OCI-LY1 (cell line): ENCODE data around the gene KDM4B.

Source experiments
- H2AFZ ChIP-seq: fragments of 200-600 bp; sonication (generic), shearing (Covaris generic); 2 replicates; pipeline ENCODE4 v1.6.0; 2014; ENCODE audit warnings: antibody characterized with exemption, mild to moderate bottlenecking, low read length
- H3F3A ChIP-seq: fragments of 200-600 bp; sonication (generic), shearing (Covaris generic); 2 replicates; pipeline ENCODE4 v1.6.0; 2014; ENCODE audit warnings: mild to moderate bottlenecking, antibody characterized with exemption, low read length, moderate library complexity; ENCODE audit not compliant: insufficient read depth
- H3K27ac ChIP-seq: fragments of 200-600 bp; sonication (generic); 2 replicates; pipeline ENCODE4 v1.5.1; 2014; ENCODE audit warnings: low read length, mixed run types, mild to moderate bottlenecking, low read depth; ENCODE audit not compliant: poor library complexity, severe bottlenecking
- H3K27me3 ChIP-seq: fragments of 200-600 bp; sonication (generic); 2 replicates; pipeline ENCODE4 v1.6.0; 2014; ENCODE audit warnings: antibody characterized with exemption, mild to moderate bottlenecking, low read length, moderate library complexity; ENCODE audit not compliant: insufficient read depth
- H3K36me3 ChIP-seq: fragments of 200-600 bp; sonication (generic); 2 replicates; pipeline ENCODE4 v1.6.1; 2014; ENCODE audit warnings: mild to moderate bottlenecking, antibody characterized with exemption, low read length, moderate library complexity, mixed read lengths; ENCODE audit not compliant: insufficient read depth
- H3K4me1 ChIP-seq: fragments of 200-600 bp; sonication (generic); 2 replicates; pipeline ENCODE4 v1.5.1; 2014; ENCODE audit warnings: mild to moderate bottlenecking, low read length, moderate library complexity; ENCODE audit not compliant: insufficient read depth, severe bottlenecking
- H3K4me2 ChIP-seq: fragments of 200-600 bp; sonication (generic), shearing (Covaris generic); 2 replicates; pipeline ENCODE4 v1.6.1; 2014; ENCODE audit warnings: low read length
- H3K4me3 ChIP-seq: fragments of 200-600 bp; sonication (generic); 2 replicates; pipeline ENCODE4 v1.5.1; 2014; ENCODE audit warnings: low read length, low read depth, mild to moderate bottlenecking, mixed read lengths; ENCODE audit not compliant: poor library complexity, severe bottlenecking
- H3K79me2 ChIP-seq: fragments of 200-600 bp; shearing (Covaris generic); 2 replicates; pipeline ENCODE4 v1.6.1; 2016; ENCODE audit warnings: mixed run types, low read length, mixed read lengths; ENCODE audit not compliant: insufficient read depth
- H3K9ac ChIP-seq: fragments of 200-600 bp; sonication (generic), shearing (Covaris generic); 2 replicates; pipeline ENCODE4 v1.6.1; 2014; ENCODE audit warnings: mild to moderate bottlenecking, low read length, mixed read lengths
- H3K9me2 ChIP-seq: fragments of 200-600 bp; sonication (generic), shearing (Covaris generic); 2 replicates; pipeline ENCODE4 v1.6.1; 2014; ENCODE audit warnings: low read depth, mild to moderate bottlenecking, low read length, mixed read lengths
- H3K9me3 ChIP-seq: fragments of 200-600 bp; shearing (Covaris generic); 2 replicates; pipeline ENCODE4 v1.6.1; 2014; ENCODE audit warnings: low read length, mixed read lengths
- H4K20me1 ChIP-seq: fragments of 200-600 bp; sonication (generic), shearing (Covaris generic); 2 replicates; pipeline ENCODE4 v1.6.0; 2016; ENCODE audit warnings: mild to moderate bottlenecking, low read length; ENCODE audit not compliant: insufficient read depth
- EZH2 ChIP-seq: fragments of 200-600 bp; sonication (generic), shearing (Covaris generic); IDR thresholded peaks from 2 replicates; pipeline ENCODE4 v1.8.0; 2017; ENCODE audit warnings: borderline replicate concordance, mixed run types, mild to moderate bottlenecking, antibody characterized with exemption, low read length, moderate library complexity, mixed read lengths
- TF ChIP-seq, protein P1 (sequence below): fragments of 200-600 bp; sonication (generic), shearing (Covaris generic); IDR thresholded peaks from 2 replicates; pipeline ENCODE4 v1.5.1; 2017; ENCODE audit warnings: mild to moderate bottlenecking, antibody characterized with exemption, low read length, moderate library complexity, mixed read lengths

The KDM4B gene

DNA sequence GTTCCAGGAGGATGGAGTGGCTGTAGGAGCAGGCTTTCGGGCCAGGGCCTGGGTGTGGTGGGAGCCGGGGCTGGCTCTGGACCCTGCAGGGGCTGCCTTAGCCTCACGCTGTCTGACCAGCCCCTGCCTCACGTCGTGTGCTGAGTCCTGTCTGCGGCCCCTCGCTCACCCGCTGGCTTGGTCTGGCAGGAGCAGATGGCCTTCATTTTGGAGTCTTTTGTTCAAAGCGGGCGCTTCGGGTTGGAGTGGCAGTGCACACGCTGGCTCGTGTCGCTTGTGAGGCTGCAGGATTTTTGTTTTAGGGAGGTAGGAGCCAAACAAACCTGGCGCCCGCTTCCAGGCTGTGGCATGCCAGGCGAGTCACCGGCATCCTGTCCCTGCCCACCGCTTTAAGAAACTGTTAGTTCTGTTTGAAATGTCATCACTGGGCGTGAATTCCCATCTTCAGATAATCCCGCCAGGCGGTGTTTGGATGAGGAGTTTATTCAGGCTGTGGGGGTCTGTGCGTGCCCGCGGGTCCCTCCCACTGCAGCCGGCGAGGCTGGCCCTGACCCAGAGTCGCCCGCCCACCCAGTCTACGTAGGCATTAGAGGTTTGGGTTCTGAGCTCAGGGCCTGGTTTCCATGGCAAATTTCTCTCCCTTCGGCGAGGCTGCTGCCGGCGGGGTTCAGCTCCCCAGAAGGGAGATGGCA, 89.8 kb downstream of the KDM4B start:
- Histone ChIP-seq H3K4me3 (no peak overlapping the region), H3K36me3 (peaks cover 33% of the 10 kb centered on the region), H3K27me3 (no peaks in the 10 kb centered on the region), H4K20me1 (no peaks in the 10 kb centered on the region), H3K9me3 (no peaks in the 10 kb centered on the region), H3K79me2 (no peaks in the 10 kb centered on the region), H3K27ac (no peak overlapping the region), H2AFZ (no peak overlapping the region), H3K4me2 (no peak overlapping the region), H3K9me2 (no peaks in the 10 kb centered on the region), H3K4me1 (no peaks in the 10 kb centered on the region), H3F3A (no peaks in the 10 kb centered on the region), H3K9ac (no peak overlapping the region)
- no peak for TF ChIP-seq EZH2
- TF ChIP-seq, protein P1, sequence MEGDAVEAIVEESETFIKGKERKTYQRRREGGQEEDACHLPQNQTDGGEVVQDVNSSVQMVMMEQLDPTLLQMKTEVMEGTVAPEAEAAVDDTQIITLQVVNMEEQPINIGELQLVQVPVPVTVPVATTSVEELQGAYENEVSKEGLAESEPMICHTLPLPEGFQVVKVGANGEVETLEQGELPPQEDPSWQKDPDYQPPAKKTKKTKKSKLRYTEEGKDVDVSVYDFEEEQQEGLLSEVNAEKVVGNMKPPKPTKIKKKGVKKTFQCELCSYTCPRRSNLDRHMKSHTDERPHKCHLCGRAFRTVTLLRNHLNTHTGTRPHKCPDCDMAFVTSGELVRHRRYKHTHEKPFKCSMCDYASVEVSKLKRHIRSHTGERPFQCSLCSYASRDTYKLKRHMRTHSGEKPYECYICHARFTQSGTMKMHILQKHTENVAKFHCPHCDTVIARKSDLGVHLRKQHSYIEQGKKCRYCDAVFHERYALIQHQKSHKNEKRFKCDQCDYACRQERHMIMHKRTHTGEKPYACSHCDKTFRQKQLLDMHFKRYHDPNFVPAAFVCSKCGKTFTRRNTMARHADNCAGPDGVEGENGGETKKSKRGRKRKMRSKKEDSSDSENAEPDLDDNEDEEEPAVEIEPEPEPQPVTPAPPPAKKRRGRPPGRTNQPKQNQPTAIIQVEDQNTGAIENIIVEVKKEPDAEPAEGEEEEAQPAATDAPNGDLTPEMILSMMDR, result no peak

- Histone ChIP-seq H3K9me2 (no peaks in the 10 kb centered on the region), H3K4me1 (no peaks in the 10 kb centered on the region), H2AFZ (no peak overlapping the region), H3K4me2 (no peak overlapping the region), H4K20me1 (no peaks in the 10 kb centered on the region), H3K79me2 (no peaks in the 10 kb centered on the region), H3K27me3 (no peaks in the 10 kb centered on the region), H3K9me3 (no peaks in the 10 kb centered on the region), H3K36me3 (peaks cover 35% of the 10 kb centered on the region), H3K27ac (no peak overlapping the region), H3F3A (no peaks in the 10 kb centered on the region), H3K4me3 (no peak overlapping the region), H3K9ac (no peak overlapping the region)
- no peak for TF ChIP-seq EZH2
- TF ChIP-seq, protein P1, result no peak
Measured at GRCh38 chr19:5059213-5059574, 90.3 kb downstream of the KDM4B start.

DNA sequence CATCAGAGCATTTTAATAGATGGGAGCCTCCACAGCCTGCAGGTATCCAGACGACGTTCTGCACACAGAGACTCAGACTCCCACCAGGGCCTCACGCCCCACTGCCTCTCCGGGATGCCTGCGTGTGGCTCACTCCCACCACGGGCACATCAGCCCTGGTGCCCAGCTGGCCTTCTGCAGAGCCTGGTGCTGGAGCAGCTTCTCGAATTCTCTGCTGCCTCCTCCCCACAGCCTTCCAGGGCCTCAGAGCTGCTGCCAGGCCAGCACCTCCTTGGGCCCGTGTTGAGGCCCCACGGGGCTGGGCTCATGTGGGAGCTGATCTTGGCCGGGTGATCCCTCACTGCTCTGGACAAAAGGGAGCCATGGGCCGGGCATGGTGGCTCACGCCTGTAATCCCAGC, 90.9 kb downstream of the KDM4B start:
- no peaks in the 10 kb centered on the region for H4K20me1 ChIP-seq
- H3K9ac ChIP-seq, result no peak overlapping the region
- no peaks in the 10 kb centered on the region for H3K4me1 ChIP-seq
- no peaks in the 10 kb centered on the region for H3F3A ChIP-seq
- H3K27me3 ChIP-seq, result no peaks in the 10 kb centered on the region
- no peak overlapping the region for H3K4me2 ChIP-seq
- H3K36me3 ChIP-seq, result peaks cover 32% of the 10 kb centered on the region
- no peaks in the 10 kb centered on the region for H3K79me2 ChIP-seq
- H3K27ac ChIP-seq, result no peak overlapping the region
- no peaks in the 10 kb centered on the region for H3K9me3 ChIP-seq
- no peak overlapping the region for H2AFZ ChIP-seq
- H3K9me2 ChIP-seq, result no peaks in the 10 kb centered on the region
- TF ChIP-seq, protein P1, result no peak
- TF ChIP-seq EZH2, result no peak
- no peak overlapping the region for H3K4me3 ChIP-seq
